K562 (cell line): Measurements from ENCODE around the gene PRR19. TPM values are rescaled to one million over a fixed set of nuclear protein-coding genes. Genes with fewer than 3 reads are reported as not detected.

Source experiments
- CBFB ChIP-seq: sonication (generic); formaldehyde crosslinking; IDR thresholded peaks from 2 replicates; pipeline ENCODE4 v1.4.0; 2020; ENCODE audit warnings: mild to moderate bottlenecking, missing genetic modification reagents
- CBX5 ChIP-seq: IDR thresholded peaks from 2 replicates; pipeline ENCODE4 v1.6.1; 2014; ENCODE audit warnings: low read depth, borderline replicate concordance
- ELF1 ChIP-seq: fragments of 200-800 bp; sonication (Bioruptor generic); IDR thresholded peaks from 2 replicates; pipeline ENCODE4 v1.6.1; 2016; ENCODE audit warnings: missing genetic modification characterization, missing compliant biosample characterization
- ERF ChIP-seq: fragments of 450-650 bp; formaldehyde crosslinking; IDR thresholded peaks from 2 replicates; pipeline ENCODE4 v1.4.0; 2020; ENCODE audit warnings: mild to moderate bottlenecking, mixed read lengths
- MECOM ChIP-seq: fragments of 250-450 bp; sonication (Bioruptor Pico); IDR thresholded peaks from 2 replicates; pipeline ENCODE4 v1.8.0; 2022; ENCODE audit warnings: inconsistent platforms
- POLR2A ChIP-seq: fragments of 450-650 bp; conservative IDR thresholded peaks from 2 replicates; pipeline ENCODE4 v1.6.1; 2016
- POLR2G ChIP-seq: fragments of 200-400 bp; formaldehyde crosslinking; IDR thresholded peaks from 2 replicates; pipeline ENCODE4 v1.6.1; 2017; ENCODE audit warnings: low read depth, mild to moderate bottlenecking, antibody characterized with exemption, low read length, moderate library complexity
- STAT6 ChIP-seq: sonication (generic); formaldehyde crosslinking; IDR thresholded peaks from 2 replicates; pipeline ENCODE4 v1.8.1; 2023; ENCODE audit warnings: mild to moderate bottlenecking, missing genetic modification reagents
- ZBTB26 ChIP-seq: fragments of 450-650 bp; formaldehyde crosslinking; IDR thresholded peaks from 2 replicates; pipeline ENCODE4 v1.4.0; 2022; ENCODE audit warnings: missing genetic modification characterization
- ZNF324 ChIP-seq: fragments of 250-450 bp; sonication (Bioruptor Pico); IDR thresholded peaks from 2 replicates; pipeline ENCODE4 v1.4.0; 2020; ENCODE audit warnings: mild to moderate bottlenecking
- ZZZ3 ChIP-seq: fragments of 450-650 bp; IDR thresholded peaks from 2 replicates; pipeline ENCODE4 v1.6.1; 2016; ENCODE audit warnings: antibody characterized with exemption, mild to moderate bottlenecking, moderate library complexity
- polyA plus RNA-seq, 8 experiments: library from polyadenylated mRNA; depleted of rRNA in 4 of 8; stranded (reverse) in 5 of 8; unstranded in 3 of 8; fragments of >200 nt; fragmentation: Nextera tagmentation in 2 of 8; fragmentation: Illumina TruSeq in 1 of 8; extraction: Ambion mirVana in 2 of 8; extraction: Trizol in 1 of 8; gene quantifications; 2 replicates each; pipeline versions ENCODE4 v1.2.1 to v1.2.3, GENCODE V29; 2011 to 2014; ENCODE audit warnings: inconsistent platforms in 1 of 8, missing spikeins in 1 of 8
- total RNA-seq, 7 experiments: library from RNA; depleted of rRNA in 6 of 7; stranded (reverse); fragments of >200 nt in 6 of 7; fragmentation: Illumina TruSeq in 2 of 7; extraction: Trizol in 2 of 7; gene quantifications; 2 replicates each; pipeline versions ENCODE4 v1.2.1 to v1.2.3, GENCODE V29; 2011 to 2021; ENCODE audit warnings: low replicate concordance in 1 of 7
- TF ChIP-seq, protein P1 (sequence below), 2 experiments: fragments of 450-650 bp; IDR thresholded peaks; 2 replicates each; pipeline ENCODE4 v1.6.1; 2018; ENCODE audit warnings: mild to moderate bottlenecking in 2 of 2, low read depth in 1 of 2; ENCODE audit not compliant: partially characterized antibody in 2 of 2
- TF ChIP-seq, protein P2 (sequence below): fragments of 450-650 bp; IDR thresholded peaks from 2 replicates; pipeline ENCODE4 v1.6.1; 2017; ENCODE audit warnings: antibody characterized with exemption
- TF ChIP-seq, protein P3 (sequence below): fragments of 450-650 bp; formaldehyde crosslinking; conservative IDR thresholded peaks from 2 replicates; pipeline ENCODE4 v1.4.0; 2022; ENCODE audit warnings: mild to moderate bottlenecking, missing genetic modification characterization
- TF ChIP-seq, protein P4 (sequence below): sonication (generic); formaldehyde crosslinking; IDR thresholded peaks from 2 replicates; pipeline ENCODE4 v1.8.1; 2023; ENCODE audit warnings: mild to moderate bottlenecking, missing genetic modification reagents, moderate library complexity

Gene PRR19
- total and polyA plus RNA-seq, 9 of the 15 experiments (the other 6 are each of a cell fraction or from before 2014, with no cell fraction given): 0.10 to 1.6 (median 0.54) TPM

GRCh38 chr19:42268142-42268703 is 33.7 kb upstream of the PRR19 start (continued):
- TF ChIP-seq, protein P1, sequence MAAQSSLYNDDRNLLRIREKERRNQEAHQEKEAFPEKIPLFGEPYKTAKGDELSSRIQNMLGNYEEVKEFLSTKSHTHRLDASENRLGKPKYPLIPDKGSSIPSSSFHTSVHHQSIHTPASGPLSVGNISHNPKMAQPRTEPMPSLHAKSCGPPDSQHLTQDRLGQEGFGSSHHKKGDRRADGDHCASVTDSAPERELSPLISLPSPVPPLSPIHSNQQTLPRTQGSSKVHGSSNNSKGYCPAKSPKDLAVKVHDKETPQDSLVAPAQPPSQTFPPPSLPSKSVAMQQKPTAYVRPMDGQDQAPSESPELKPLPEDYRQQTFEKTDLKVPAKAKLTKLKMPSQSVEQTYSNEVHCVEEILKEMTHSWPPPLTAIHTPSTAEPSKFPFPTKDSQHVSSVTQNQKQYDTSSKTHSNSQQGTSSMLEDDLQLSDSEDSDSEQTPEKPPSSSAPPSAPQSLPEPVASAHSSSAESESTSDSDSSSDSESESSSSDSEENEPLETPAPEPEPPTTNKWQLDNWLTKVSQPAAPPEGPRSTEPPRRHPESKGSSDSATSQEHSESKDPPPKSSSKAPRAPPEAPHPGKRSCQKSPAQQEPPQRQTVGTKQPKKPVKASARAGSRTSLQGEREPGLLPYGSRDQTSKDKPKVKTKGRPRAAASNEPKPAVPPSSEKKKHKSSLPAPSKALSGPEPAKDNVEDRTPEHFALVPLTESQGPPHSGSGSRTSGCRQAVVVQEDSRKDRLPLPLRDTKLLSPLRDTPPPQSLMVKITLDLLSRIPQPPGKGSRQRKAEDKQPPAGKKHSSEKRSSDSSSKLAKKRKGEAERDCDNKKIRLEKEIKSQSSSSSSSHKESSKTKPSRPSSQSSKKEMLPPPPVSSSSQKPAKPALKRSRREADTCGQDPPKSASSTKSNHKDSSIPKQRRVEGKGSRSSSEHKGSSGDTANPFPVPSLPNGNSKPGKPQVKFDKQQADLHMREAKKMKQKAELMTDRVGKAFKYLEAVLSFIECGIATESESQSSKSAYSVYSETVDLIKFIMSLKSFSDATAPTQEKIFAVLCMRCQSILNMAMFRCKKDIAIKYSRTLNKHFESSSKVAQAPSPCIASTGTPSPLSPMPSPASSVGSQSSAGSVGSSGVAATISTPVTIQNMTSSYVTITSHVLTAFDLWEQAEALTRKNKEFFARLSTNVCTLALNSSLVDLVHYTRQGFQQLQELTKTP (IDR thresholded peaks at IDR 0.05; ENCODE audit: low read depth in 1 of 2, partially characterized antibody in 2 of 2): peak in 1 of 2 experiments; percentile 24
- no peak for TF ChIP-seq CBFB (CRISPR knock-in tag)
- peak; percentile 68; the same call in 1 of the 2 replicates for TF ChIP-seq ELF1 (tag)
- no peak for TF ChIP-seq ZZZ3
- 0 out of 2 replicates have a peak, but pooled peaks have one; percentile 31 for TF ChIP-seq ZNF324
- TF ChIP-seq ERF: peak; percentile 90
- TF ChIP-seq, protein P2, sequence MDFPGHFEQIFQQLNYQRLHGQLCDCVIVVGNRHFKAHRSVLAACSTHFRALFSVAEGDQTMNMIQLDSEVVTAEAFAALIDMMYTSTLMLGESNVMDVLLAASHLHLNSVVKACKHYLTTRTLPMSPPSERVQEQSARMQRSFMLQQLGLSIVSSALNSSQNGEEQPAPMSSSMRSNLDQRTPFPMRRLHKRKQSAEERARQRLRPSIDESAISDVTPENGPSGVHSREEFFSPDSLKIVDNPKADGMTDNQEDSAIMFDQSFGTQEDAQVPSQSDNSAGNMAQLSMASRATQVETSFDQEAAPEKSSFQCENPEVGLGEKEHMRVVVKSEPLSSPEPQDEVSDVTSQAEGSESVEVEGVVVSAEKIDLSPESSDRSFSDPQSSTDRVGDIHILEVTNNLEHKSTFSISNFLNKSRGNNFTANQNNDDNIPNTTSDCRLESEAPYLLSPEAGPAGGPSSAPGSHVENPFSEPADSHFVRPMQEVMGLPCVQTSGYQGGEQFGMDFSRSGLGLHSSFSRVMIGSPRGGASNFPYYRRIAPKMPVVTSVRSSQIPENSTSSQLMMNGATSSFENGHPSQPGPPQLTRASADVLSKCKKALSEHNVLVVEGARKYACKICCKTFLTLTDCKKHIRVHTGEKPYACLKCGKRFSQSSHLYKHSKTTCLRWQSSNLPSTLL: peak; percentile 95
- peak; percentile 90 for TF ChIP-seq POLR2G
- TF ChIP-seq, protein P3, sequence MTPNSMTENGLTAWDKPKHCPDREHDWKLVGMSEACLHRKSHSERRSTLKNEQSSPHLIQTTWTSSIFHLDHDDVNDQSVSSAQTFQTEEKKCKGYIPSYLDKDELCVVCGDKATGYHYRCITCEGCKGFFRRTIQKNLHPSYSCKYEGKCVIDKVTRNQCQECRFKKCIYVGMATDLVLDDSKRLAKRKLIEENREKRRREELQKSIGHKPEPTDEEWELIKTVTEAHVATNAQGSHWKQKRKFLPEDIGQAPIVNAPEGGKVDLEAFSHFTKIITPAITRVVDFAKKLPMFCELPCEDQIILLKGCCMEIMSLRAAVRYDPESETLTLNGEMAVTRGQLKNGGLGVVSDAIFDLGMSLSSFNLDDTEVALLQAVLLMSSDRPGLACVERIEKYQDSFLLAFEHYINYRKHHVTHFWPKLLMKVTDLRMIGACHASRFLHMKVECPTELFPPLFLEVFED (CRISPR knock-in tag): peak; percentile 76; the same call in 1 of the 2 replicates
- 0 out of 2 replicates have a peak, but pooled peaks have one; percentile 42 for TF ChIP-seq ZBTB26 (CRISPR knock-in tag)
- peak; percentile 73 for TF ChIP-seq POLR2A
- TF ChIP-seq STAT6 (CRISPR knock-in tag): 0 out of 2 replicates have a peak, but pooled peaks have one; percentile 17
- no peak for TF ChIP-seq CBX5
- TF ChIP-seq, protein P4, sequence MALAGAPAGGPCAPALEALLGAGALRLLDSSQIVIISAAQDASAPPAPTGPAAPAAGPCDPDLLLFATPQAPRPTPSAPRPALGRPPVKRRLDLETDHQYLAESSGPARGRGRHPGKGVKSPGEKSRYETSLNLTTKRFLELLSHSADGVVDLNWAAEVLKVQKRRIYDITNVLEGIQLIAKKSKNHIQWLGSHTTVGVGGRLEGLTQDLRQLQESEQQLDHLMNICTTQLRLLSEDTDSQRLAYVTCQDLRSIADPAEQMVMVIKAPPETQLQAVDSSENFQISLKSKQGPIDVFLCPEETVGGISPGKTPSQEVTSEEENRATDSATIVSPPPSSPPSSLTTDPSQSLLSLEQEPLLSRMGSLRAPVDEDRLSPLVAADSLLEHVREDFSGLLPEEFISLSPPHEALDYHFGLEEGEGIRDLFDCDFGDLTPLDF (CRISPR knock-in tag): peak; percentile 88
- no peak for TF ChIP-seq MECOM
